Measurements from ENCODE around the gene LAX1. TPM values are rescaled to one million over a fixed set of nuclear protein-coding genes. Genes with fewer than 3 reads are reported as not detected.

LAX1 gene
- 0.06 TPM in 1 of 2 replicates, not detected in the other for total RNA-seq

GRCh38 chr1:203765029-203765837 is at the start of gene LAX1:
Gene LAX1, plus strand, starts transcription at chr1:203765183. Its CDS starts 383 bp downstream, at chr1:203765566.
- H3K4me3 ChIP-seq (ENCODE audit: low read depth, low read length), result no peak within 1 kb of the TSS
- no peak for DNase-seq (ENCODE audit: low read depth)
- no peak for TF ChIP-seq CTCF (conservative IDR thresholded peaks at IDR 0.05; ENCODE audit: low read depth, low read length)

GRCh38 chr1:203717120-203717519 is 47.9 kb upstream of the LAX1 start:
- no peak overlapping the region for H3K4me3 ChIP-seq (ENCODE audit: low read depth, low read length)
- no peak for TF ChIP-seq CTCF (conservative IDR thresholded peaks at IDR 0.05; ENCODE audit: low read depth, low read length)
- DNase-seq (ENCODE audit: low read depth), result no peak

- no peak for DNase-seq (ENCODE audit: low read depth)
- no peak overlapping the region for H3K4me3 ChIP-seq (ENCODE audit: low read depth, low read length)
- TF ChIP-seq CTCF (conservative IDR thresholded peaks at IDR 0.05; ENCODE audit: low read depth, low read length), result no peak
Observed at GRCh38 chr1:203720242-203720641, 44.7 kb upstream of the LAX1 start.

GRCh38 chr1:203722909-203723308 is 42.1 kb upstream of the LAX1 start:
- no peak for TF ChIP-seq CTCF (conservative IDR thresholded peaks at IDR 0.05; ENCODE audit: low read depth, low read length)
- DNase-seq (ENCODE audit: low read depth), result no peak
- no peak overlapping the region for H3K4me3 ChIP-seq (ENCODE audit: low read depth, low read length)

GRCh38 chr1:203726417-203726867 is 38.5 kb upstream of the LAX1 start:
- no peak overlapping the region for H3K4me3 ChIP-seq (ENCODE audit: low read depth, low read length)
- DNase-seq (ENCODE audit: low read depth), result no peak
- TF ChIP-seq CTCF (conservative IDR thresholded peaks at IDR 0.05; ENCODE audit: low read depth, low read length), result no peak

- DNase-seq (ENCODE audit: low read depth), result no peak
- TF ChIP-seq CTCF (conservative IDR thresholded peaks at IDR 0.05; ENCODE audit: low read depth, low read length), result no peak
- H3K4me3 ChIP-seq (ENCODE audit: low read depth, low read length), result no peak overlapping the region
Observed at GRCh38 chr1:203733009-203733863, 31.7 kb upstream of the LAX1 start.
